ENCODE results near the gene NUDT5. TPM values are rescaled to one million over a fixed set of nuclear protein-coding genes. Genes with fewer than 3 reads are reported as not detected.

NUDT5 gene
- total RNA-seq, 1 donor from 2014 or later = 40.8 TPM

GRCh38 chr10:12162927-12163326 lies 32.8 kb downstream of the NUDT5 start:
- no peak for ATAC-seq

- no peak for ATAC-seq
Observed at GRCh38 chr10:12160664-12161063, 35.0 kb downstream of the NUDT5 start.

GRCh38 chr10:12158111-12158510 lies 37.6 kb downstream of the NUDT5 start:
- no peak for ATAC-seq

GRCh38 chr10:12156367-12157123 lies 39.1 kb downstream of the NUDT5 start:
- ATAC-seq = no peak

GRCh38 chr10:12154516-12154915 lies 41.2 kb downstream of the NUDT5 start:
- no peak for ATAC-seq

- no peak for ATAC-seq
Observed at GRCh38 chr10:12150163-12150562, 45.5 kb downstream of the NUDT5 start.

- no peak for ATAC-seq
Observed at GRCh38 chr10:12144538-12144937, 51.2 kb downstream of the NUDT5 start.

GRCh38 chr10:12140038-12140437 lies 55.7 kb downstream of the NUDT5 start:
- no peak for ATAC-seq

- no peak for ATAC-seq
Observed at GRCh38 chr10:12135631-12136030, 60.1 kb downstream of the NUDT5 start.

GRCh38 chr10:12130237-12130872 lies 65.3 kb downstream of the NUDT5 start:
- peak; percentile 24 for ATAC-seq

- ATAC-seq = peak; percentile 99
Observed at GRCh38 chr10:12129222-12130111, 66.2 kb downstream of the NUDT5 start, which contains the start of gene SEC61A2. Gene SEC61A2, plus strand, starts transcription at chr10:12129677. Its CDS starts 111 bp downstream, at chr10:12129788.

- ATAC-seq = no peak
Observed at GRCh38 chr10:12121673-12122072, 74.0 kb downstream of the NUDT5 start.

Other genes with a start within 250 kb of the NUDT5 start
- gene UPF2, start 153.1 kb downstream of the NUDT5 start, total RNA-seq = 10.0 TPM
- 21.7 TPM for gene DHTKD1, start 126.9 kb downstream of the NUDT5 start, total RNA-seq
- gene SEC61A2, start 66.2 kb downstream of the NUDT5 start, total RNA-seq = 2.8 TPM
- gene CDC123, start 297 bp upstream of the NUDT5 start, total RNA-seq = 65.0 TPM
- 10.7 TPM for gene CAMK1D, start 153.7 kb upstream of the NUDT5 start, total RNA-seq